Effector CD8-positive, alpha-beta T cell (primary cell): ENCODE measurements around the gene R3HDM4.
A peak's percentile ranks its signal among the peaks of the same experiment; 100 is the strongest.

Experiments used
- DNase-seq: peaks from one replicate; lab custom pipeline; 2025; lab: John Stamatoyannopoulos, UW

Gene R3HDM4

DNA sequence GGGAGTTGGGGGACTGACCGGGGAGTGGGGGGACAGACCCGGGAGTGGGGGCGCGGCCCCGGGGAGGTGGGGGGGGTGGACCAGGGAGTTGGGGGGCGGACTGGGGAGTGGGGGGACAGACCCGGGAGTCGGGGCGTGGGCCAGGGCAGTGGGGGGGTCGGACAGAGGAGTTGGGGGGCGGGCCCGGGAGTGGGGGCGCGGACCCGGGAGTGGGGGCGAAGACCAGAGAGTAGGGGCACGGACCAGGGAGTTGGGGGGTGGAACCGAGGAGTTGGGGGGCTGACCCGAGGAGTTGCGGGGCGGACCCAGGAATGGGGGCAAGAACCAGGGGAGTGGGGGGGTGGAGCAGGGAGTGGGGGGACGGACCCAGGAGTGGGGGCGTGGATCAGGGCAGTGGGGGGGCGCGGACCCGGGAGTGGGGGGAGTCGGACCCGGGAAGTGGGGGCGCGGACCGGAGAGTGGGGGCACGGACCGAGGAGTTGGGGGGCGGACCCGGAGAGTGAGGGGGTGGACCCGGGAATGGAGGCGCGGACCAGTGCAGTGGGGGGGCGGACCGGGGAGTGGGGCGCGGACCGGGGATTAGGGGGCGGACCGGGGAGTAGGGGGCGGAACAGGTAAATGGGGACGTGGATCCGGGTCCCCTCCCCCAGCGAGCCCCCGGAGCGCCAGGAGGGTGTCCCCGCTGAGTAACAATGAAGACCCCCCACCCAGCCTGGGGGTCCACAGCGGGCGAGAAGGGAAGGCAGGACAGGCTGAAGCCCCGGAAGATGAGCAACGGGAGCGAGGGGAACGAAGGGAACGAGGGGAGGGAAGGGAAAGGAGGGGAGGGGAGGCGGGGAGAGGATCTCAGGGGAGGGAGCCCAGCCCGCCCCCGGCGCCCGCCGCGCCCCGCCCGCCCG lies 589 bp downstream of the R3HDM4 start:
- DNase-seq: peak; percentile 41

DNA sequence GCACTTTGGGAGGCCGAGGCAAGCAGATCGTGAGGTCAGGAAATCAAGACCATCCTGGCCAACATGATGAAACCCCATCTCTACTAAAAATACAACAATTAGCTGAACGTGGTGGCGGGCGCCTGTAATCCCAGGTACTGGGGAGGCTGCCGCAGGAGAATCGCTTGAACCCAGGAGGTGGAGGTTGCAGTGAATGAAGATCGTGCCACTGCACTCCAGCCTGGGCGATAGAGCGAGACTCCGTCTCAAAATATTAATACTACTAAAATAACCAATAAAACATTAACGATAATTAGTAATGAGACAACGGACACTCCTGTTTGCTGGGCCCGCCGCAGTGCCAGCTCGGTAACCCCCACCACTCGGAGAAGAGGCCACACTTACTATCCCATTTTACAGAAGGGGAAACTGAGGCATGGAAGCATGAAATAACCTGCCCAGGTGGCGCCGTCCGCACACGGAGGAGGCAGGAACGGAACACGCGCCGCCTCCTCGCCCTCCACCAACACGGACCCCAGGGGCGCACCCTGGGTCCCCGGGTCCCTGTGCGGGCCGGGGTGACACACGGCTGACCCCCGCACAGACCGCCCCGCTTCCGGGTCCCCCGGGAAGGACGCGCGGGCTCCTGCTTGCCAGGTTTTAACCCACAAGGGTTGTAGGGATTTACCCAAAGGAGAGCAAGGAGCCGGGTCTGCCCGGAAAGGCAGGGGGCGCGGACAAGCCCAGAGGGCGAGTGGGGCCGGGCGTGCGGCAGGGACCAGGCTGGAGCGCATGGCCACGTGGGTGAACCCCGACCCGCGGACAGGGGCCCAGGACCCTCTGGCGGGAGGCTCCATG lies 1.6 kb downstream of the R3HDM4 start:
- peak; percentile 16 for DNase-seq

DNA sequence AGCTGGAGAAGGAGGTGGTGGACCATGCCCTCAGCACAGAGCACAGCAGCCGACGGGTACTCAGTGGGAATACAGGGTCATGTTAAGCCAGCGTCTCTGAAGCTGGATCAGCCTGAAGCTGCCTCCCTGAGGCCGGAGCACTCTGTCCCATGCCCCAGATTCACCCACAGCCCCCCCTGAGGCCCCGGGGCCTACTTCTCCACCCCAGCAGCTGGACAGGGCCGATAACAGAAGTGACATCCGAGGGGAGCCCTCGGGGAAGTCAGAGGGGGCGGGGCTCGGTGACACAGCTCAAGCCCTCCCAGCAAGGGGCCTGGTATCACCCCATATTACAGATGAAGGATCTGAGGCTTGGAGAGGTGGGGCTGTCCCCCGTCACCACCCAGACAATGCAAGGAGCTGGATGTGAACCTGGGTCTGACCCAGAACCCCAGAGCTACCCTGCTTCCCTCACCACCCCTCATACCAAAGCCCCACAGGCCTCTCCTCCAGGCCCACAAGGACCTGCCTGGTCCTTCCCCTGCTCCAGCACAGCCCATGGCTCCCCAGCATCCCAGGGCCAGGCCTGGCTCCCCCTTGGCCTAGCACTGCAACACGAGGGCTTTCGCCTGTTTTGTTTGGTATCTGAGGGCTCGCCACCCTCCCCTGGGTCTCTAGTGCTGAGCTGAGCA lies 5.7 kb downstream of the R3HDM4 start:
- DNase-seq: peak; percentile 13

DNA sequence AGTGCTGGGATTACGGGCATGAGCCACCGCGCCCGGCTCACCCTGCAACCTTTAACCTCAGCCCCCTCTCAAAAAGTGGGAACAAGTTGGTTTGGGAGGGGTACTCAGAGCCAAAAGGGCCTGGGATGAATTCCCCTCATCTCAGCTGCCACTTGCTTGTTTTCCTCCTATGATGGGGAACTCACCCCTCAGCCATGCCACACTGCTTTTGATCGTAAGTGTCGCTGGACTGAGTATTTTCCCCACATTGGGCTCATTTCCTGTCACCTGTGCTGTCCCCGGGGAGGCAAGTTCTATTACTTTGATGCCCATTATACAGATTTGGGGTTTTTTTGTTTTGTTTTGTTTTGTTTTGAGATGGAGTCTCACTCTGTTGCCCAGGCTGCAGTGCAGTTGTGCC lies 6.5 kb downstream of the R3HDM4 start:
- no peak for DNase-seq

DNA sequence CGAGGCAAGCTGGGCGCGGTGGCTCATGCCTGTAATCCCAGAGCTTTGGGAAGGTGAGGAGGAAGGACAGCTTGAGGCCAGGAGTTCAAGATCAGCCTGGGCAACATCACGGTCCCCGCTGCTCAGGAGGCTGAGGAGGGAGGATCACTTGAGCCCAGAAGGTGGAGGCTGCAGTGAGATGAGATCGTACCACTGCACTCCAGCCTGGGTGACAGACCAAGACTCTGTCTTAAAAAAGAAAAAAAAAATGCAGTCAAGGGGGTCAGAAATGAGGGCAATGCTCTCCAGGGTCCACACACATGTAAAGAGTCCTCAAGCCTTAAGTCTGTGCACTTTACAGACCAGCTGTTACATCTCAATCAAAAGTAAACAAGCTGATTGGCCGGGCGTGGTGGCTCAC lies 8.5 kb downstream of the R3HDM4 start:
- no peak for DNase-seq

DNA sequence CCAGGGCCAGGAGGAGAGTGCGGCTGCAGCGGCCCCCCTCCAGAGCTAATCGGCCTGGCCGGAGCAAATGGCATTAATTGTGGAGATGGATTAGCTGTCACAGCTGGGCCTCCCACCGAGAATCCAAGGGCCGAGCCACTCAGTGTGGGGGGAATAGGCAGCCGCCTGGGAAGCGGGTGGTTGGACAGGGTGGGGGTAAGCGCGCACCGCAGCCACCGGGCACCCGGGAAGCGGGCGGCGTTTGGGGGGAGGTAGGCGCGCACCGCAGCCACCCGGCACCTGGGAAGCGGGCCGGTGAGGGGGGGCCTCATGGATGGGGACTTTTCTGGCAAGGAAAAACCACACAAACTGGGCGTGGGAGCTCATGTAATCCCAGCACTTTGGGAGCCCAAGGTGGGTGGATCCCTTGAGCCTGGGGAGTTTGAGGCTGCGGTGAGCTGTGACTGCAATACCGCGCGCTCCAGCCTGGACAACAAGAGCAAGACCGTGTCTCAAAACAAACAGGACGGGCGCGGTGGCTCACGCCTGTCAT lies 9.7 kb downstream of the R3HDM4 start:
- DNase-seq: no peak

DNA sequence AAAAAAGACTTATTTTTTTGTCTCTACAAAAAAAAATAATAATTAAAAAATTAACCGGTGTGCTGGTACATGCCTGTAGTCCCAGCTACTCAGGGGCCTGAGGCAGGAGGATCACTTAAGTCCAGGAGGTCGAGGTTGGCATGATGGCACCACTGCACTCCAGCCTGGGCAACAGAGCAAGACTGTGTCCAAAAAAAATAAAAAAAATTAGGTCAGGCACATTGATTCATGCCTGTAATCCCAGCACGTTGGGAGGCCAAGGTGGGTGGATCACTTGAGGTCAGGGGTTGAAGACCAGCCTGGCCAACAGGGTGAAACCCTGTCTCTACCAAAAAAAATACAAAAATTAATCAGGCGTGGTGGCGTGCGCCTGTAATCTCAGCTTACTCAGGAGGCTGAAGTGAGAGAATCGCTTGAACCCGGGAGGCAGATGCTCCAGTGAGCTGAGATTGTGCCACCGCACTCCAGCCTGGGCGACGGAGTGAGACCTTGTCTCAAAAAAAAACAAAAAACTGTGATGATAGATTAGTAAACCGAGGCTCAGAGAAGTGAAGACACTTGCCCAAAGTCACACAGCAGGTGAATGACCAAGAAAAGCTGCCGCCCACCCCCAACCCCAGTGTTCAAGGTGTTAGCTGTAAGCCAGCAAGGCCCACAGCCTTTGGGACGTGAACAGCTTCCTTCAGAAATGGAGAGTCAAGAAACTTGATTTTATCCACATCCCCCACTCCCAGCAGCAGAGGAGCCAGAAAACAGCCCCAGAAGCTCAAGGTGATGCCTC lies 10.4 kb downstream of the R3HDM4 start:
- DNase-seq: no peak

DNA sequence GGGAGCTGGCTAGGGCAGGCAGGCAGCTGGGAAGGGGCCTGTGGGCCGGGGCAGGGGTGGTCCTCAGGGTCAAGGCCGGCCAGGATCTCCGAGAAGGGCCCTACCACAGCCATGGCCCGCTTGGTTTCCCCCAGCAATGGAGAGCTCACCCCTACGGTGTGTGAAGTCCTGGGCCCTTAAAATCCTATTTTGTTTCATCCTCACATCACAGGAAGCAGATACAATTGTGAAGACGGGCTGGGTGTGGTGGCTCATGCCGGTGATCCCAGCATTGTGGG lies 11.0 kb downstream of the R3HDM4 start:
- no peak for DNase-seq

DNA sequence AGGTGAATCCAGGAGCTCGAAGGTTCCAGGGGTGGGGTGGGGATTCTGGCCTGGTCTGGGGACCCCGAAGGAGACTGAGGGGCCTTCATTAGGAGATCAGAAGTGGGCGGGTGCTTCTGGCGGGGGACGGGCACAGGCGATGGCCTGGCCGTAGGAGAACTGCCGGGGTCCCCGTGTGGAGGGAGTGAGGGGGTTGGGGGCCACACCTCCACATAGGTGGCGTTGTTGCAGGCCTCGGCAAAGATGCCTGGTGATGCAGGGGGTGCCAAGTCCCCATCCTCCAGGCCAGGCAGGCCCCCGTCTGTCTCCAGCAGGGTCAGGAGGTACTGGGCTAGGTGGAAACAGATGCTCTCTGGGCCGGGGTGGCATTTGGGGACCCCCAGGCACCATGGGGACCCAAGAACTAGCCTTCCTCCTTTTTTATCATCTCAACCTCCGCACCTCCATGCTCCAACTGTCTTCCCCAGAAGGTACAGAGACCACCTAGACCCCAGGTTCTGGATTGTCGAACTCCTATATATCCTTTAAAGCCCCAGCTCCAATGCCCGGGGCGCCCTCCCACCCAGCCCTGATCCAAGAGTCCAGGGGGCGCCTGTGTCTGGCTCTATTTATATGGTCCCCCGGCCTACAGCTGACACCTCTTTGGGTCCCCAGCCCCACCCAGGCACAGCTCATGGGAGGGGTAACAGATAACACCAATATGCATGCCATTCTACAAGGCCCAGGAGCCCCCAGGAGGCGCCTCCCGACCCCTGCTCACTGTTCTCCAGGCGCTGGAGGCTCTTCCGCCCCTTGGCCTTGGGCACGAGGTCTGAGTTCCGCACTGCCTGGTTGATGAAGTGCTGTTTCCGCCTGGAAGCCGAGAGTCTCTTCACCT lies 11.6 kb downstream of the R3HDM4 start:
- DNase-seq: no peak

DNA sequence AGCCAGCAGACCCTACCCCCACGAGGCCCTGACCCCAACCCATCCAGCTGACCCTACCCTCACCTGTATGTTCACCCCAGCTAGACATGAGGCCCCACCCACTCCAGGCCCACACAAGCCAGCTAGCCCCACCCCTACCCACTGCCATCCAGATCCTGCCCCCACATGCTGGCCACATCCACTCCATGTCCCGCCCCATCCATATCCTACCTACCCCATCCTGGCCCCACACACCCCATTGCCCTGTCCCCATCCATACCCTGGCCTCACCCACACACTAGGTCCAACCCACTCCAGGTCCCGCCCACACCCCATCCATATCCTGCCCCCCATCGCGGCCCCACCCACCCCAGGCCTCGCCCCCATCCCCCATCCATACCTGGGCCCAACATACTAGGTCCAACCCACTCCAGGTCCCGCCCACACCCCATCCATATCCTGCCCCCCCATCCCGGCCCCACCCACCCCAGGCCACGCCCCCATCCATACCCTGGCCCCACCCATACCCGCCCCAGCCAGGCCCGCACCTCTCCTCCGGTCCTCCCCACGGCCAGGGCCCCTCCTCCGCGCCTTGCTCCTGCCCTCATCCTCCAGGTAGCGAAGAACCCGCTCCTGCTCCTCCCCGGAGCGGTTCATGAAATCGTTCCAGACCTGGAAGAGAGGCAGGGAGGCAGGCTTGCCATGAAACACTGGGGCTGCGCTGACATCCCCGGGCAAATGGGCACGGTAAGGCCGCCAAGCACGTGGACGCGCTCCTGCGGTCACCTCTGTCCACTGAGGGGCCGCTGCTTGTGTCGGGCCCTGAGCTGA lies 12.5 kb downstream of the R3HDM4 start:
- peak; percentile 16 for DNase-seq

DNA sequence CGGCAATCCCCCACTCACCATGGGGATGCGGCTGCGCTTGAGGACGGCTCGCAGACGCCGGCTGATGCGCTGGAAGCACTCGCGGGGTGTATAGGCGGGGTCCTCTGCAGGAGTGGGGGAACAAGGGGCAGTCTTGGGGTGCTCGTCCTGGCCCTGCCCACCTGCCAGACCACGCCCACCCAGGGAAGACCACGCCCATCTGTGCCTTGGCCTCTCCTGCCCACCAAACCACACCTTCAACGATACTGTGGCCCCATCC lies 13.0 kb downstream of the R3HDM4 start:
- no peak for DNase-seq

DNA sequence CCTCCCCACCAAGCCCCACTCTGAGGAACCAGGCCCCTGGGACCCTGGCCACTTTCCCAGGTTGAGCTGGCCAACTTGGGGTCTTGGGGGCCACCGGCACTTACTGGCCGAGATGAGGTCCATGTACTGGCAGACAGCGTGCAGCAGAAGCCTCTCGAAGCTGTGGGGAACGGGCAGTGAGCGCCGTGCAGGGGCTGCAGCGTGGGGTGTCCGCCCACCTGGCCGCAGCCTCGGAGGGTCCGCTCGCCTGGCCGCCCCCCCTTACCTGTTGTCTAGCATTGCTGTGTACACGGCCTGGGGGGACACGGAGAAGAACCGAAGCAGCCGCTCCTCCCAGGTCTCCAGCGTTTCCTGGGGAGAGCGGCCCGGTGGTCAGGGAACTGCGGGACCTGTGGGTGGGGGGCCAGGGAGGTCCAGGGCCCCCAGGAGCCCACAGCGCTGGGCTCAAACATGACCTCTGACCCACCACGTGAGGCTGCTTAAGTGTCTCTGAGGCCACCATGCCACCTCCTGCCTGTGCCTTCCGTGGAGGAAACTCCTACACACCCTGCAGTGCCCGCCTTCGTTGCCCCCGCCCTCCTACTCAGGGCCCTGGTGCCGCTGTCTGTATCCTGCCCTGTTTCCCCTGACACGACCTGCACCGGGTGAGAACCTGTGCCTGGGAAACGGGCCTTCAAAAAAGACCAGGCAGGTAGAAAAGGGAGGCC lies 13.5 kb downstream of the R3HDM4 start:
- DNase-seq: no peak

DNA sequence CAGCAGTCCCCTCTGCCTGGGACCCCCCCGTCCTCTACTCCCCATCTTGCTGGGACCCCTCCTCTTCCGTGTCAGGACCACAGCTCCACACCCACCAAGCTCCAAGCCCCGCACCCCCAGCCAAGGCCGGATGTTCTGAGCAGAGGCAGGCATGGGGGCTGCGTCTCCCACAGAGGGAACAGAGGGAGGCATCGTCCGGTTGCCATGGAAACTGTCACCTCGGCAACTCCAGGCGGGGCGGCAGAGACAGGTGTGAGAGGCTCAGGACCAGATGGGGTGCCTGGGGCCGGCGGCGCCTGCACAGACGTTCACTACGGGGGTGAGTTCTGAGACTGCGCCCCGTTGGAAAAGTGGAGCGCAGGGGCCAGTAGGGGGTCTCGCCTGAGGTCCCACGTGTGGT lies 14.4 kb downstream of the R3HDM4 start:
- DNase-seq: peak; percentile 42

DNA sequence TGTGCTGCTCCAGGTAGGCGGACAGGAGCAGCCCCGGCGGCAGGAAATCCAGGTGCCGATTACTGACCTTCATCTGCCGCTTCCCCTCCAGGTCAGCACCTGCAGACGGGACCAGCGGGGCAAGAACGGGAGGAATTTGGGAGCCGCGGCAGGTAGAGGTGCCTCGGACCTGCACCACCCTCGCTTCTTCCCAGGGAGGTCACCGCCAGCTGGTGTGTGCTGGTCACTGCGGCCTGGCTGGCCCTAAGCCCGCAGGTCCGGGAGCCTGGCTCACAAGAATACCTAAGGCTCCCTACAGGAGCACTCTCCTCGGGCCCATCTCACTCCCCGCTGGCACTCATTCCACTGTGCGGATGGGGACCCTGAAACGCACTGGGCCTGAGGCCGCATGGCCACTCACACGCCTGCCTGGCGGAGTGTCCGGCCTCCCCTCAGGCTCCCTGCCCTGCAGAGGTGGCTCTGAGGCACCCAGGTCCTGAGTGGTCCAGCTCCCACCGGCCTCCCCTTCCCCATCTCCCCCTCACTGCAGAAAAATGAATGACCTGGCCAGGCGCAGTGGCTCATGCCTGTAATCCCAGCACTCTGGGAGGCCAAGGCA lies 15.5 kb downstream of the R3HDM4 start:
- no peak for DNase-seq

DNA sequence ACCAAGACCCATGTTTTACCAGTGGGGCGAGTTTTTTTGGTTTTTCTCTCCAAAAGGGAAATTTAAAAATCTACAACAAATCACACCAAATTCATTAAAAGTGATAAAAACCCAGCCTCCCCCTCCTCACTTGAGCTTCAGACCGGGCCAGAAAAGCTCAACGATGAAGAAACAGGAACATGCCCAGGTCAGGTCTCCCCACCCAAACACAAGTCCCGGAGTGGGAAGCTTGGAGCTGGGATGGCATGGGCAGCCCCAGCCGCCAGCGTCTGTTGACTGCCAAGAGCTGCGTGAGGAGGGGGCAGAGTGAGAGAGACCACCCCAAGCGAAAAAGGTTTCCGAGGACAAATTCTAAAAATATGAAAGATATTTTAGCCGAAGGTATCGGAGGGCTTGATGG lies 16.0 kb downstream of the R3HDM4 start:
- DNase-seq: no peak

DNA sequence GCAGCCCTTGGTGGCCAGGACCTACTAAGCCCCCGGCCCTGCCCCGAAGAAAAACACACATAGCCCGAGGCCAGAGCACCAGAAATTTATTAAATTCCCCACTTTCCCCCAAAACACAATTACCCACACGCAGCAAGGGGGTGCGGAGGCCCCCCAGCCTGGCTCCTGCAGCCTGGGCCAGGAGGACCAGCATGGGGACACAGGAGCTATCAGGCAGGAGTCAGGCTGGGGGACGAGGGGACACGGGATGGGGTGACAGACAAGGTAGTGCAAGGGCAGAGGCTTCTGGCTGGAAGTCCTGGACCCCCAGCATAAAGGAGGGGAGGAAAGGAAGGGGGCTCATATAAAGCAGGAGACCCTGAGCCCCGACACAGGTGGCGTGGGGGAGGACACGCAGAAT lies 16.6 kb downstream of the R3HDM4 start:
- no peak for DNase-seq

DNA sequence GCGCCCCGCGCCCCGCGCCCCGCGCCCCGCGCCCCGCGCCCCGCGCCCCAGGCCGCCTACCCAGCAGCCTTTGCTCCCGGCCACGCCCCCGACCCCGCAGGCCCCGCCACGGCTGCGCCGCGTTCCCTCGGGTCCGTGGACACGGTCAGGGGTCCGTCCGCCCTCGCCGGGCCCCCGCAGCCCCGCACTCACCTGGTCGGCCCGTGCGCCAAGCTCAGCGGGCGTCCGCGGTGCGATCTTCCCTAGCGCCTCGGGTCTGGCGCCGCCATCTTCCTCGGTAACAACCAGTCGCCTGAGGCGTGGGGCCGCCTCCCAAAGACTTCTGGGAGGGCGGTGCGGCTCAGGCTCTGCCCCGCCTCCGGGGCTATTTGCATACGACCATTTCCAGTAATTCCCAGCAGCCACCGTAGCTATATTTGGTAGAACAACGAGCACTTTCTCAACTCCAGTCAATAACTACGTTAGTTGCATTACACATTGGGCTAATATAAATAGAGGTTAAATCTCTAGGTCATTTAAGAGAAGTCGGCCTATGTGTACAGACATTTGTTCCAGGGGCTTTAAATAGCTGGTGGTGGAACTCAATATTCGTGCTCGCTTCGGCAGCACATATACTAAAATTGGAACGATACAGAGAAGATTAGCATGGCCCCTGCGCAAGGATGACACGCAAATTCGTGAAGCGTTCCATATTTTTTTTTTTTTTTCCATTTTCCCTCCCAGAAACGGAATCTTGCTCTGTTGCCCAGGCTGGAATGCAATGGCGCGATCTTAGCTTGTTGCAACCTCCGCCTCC lies 19.9 kb downstream of the R3HDM4 start, which contains the start of the genes MED16 and RNU6-9:
TSS of gene MED16 (minus strand) at position 294 of the 796 bp plus-strand sequence. CDS start 2,056 bp downstream, outside the sequence.
TSS of gene RNU6-9 (plus strand) at position 591 of the 796 bp plus-strand sequence.
- DNase-seq: peak; percentile 84
